ENCODE measurements around the gene METTL16.

GRCh38 chr17:2419486-2419885 lies 92.2 kb downstream of the METTL16 start:
- TF ChIP-seq CTCF (IDR thresholded peaks at IDR 0.05 in 2 of 3, conservative IDR thresholded peaks at IDR 0.05 in 1 of 3; ENCODE audit: borderline replicate concordance in 1 of 3, insufficient read depth in 1 of 3, low read depth in 2 of 3, low read length in 2 of 3) (no peak), EZH2phosphoT487 (IDR thresholded peaks at IDR 0.05; ENCODE audit: borderline replicate concordance) (no peak), ZNF274 (IDR thresholded peaks at IDR 0.05; ENCODE audit: low read depth, low read length) (no peak), MAX (IDR thresholded peaks at IDR 0.05) (no peak), CBX3 (IDR thresholded peaks at IDR 0.05; ENCODE audit: low read depth) (no peak), YY1 (IDR thresholded peaks at IDR 0.05; ENCODE audit: extremely low read depth, insufficient replicate concordance, low read depth, low read length) (no peak), SIN3A (IDR thresholded peaks at IDR 0.05; ENCODE audit: low read depth) (no peak), ZFX (IDR thresholded peaks at IDR 0.05) (no peak), POLR2A (IDR thresholded peaks at IDR 0.05; ENCODE audit: borderline replicate concordance, extremely low read depth, insufficient read depth, insufficient read length) (no peak), POLR2AphosphoS5 (IDR thresholded peaks at IDR 0.05; ENCODE audit: low read depth, low read length) (no peak)

All from HCT116 (cell line).